Measurements from ENCODE around the gene NT5M.

Gene NT5M

GRCh38 chr17:17343896-17344506, 40.8 kb downstream of the NT5M start:
- DNase-seq (ENCODE audit: low read depth) = no peak

GRCh38 chr17:17344507-17345293, 41.5 kb downstream of the NT5M start:
- no peak for DNase-seq (ENCODE audit: low read depth)

GRCh38 chr17:17345294-17345597, 42.1 kb downstream of the NT5M start:
- DNase-seq (ENCODE audit: low read depth) = no peak

GRCh38 chr17:17345686-17346427, 42.7 kb downstream of the NT5M start:
- no peak for DNase-seq (ENCODE audit: low read depth)

- no peak for DNase-seq (ENCODE audit: low read depth)
These were observed 43.5 kb downstream of the NT5M start for GRCh38 chr17:17346428-17347233.

- no peak for DNase-seq (ENCODE audit: low read depth)
These were observed 44.2 kb downstream of the NT5M start for GRCh38 chr17:17347234-17347955.

- DNase-seq (ENCODE audit: low read depth) = no peak
These were observed 45.0 kb downstream of the NT5M start for GRCh38 chr17:17347956-17348871.

GRCh38 chr17:17348872-17349723, 45.9 kb downstream of the NT5M start:
- DNase-seq (ENCODE audit: low read depth) = no peak

GRCh38 chr17:17349724-17350106, 46.5 kb downstream of the NT5M start:
- no peak for DNase-seq (ENCODE audit: low read depth)

- DNase-seq (ENCODE audit: low read depth) = no peak
These were observed 47.5 kb downstream of the NT5M start for GRCh38 chr17:17350491-17351355.

- no peak for DNase-seq (ENCODE audit: low read depth)
These were observed 48.3 kb downstream of the NT5M start for GRCh38 chr17:17351356-17351891.

GRCh38 chr17:17351901-17352781, 49.0 kb downstream of the NT5M start:
- no peak for DNase-seq (ENCODE audit: low read depth)

GRCh38 chr17:17352836-17353624, 49.9 kb downstream of the NT5M start:
- no peak for DNase-seq (ENCODE audit: low read depth)

- no peak for DNase-seq (ENCODE audit: low read depth)
These were observed 50.7 kb downstream of the NT5M start for GRCh38 chr17:17353625-17354484.

- DNase-seq (ENCODE audit: low read depth) = peak; percentile 65
These were observed 51.6 kb downstream of the NT5M start for GRCh38 chr17:17354560-17355349.

Data from stimulated activated CD8-positive, alpha-beta memory T cell treated with anti-CD3 and anti-CD28 coated beads, Interleukin-12 subunit alpha, Interleukin-12 subunit beta, amount 100 ng/mL, for 1 hour (primary cell).